Measurements from ENCODE around the gene SCD5. TPM values are rescaled to one million over a fixed set of nuclear protein-coding genes. Genes with fewer than 3 reads are reported as not detected.

The SCD5 gene
- total RNA-seq, 1 donor from 2014 or later, result 55.6 TPM

GRCh38 chr4:82587826-82588540, 210.6 kb downstream of the SCD5 start:
- no peak for DNase-seq

GRCh38 chr4:82585690-82586435, 212.7 kb downstream of the SCD5 start:
- DNase-seq, result no peak

- DNase-seq, result no peak
Measured at GRCh38 chr4:82584931-82585330, 213.7 kb downstream of the SCD5 start.

- DNase-seq, result no peak
Measured at GRCh38 chr4:82583897-82584587, 214.6 kb downstream of the SCD5 start.

- no peak for DNase-seq
Measured at GRCh38 chr4:82579932-82580331, 218.7 kb downstream of the SCD5 start.

Other genes starting within 250 kb of the SCD5 start
- gene TMEM150C, start 236.8 kb downstream of the SCD5 start, total RNA-seq, result 6.0 and 19.1 TPM in 2 replicates
- gene SEC31A, start 92.4 kb upstream of the SCD5 start, total RNA-seq, result 246 and 316 TPM in 2 replicates
- 7.7 and 7.8 TPM in 2 replicates for gene THAP9, start 101.9 kb upstream of the SCD5 start, total RNA-seq
- 10.9 and 16.9 TPM in 2 replicates for gene LIN54, start 212.0 kb upstream of the SCD5 start, total RNA-seq
- gene COPS4, start 236.4 kb upstream of the SCD5 start, total RNA-seq, result 79.0 and 144 TPM in 2 replicates

Measured in dermis blood vessel endothelial cell (primary cell).